Kidney (tissue), 14 donors: Measurements from ENCODE around the gene S100A6. TPM values are rescaled to one million over a fixed set of nuclear protein-coding genes. Genes with fewer than 3 reads are reported as not detected.
A peak's percentile ranks its signal among the peaks of the same experiment; 100 is the strongest.

Experiments used
- DNase-seq, 5 donors: peaks; one replicate each; pipeline ENCODE4 v3.0.0-alpha.2; 2013 to 2020
- FAIRE-seq: peaks from 2 replicates; lab custom pipeline; 2012; peaks lifted over from hg19 to GRCh38; lab: Jason Lieb, UNC
- H3K27ac ChIP-seq, 2 donors: one replicate each; pipeline ENCODE4 v1.7.0; 2013; ENCODE audit warnings: low read depth in 2 of 2, low read length in 2 of 2, inconsistent platforms in 1 of 2
- H3K27me3 ChIP-seq: one replicate; pipeline ENCODE4 v1.7.1; 2013; ENCODE audit warnings: low read length, inconsistent platforms; ENCODE audit not compliant: control insufficient read depth, insufficient read depth
- H3K36me3 ChIP-seq, 3 donors: one replicate each; pipeline versions ENCODE4 v1.7.0 to v1.7.1; 2013; ENCODE audit warnings: low read length in 3 of 3, control low read depth in 1 of 3, inconsistent platforms in 1 of 3; ENCODE audit not compliant: insufficient read depth in 3 of 3, control insufficient read depth in 2 of 3
- H3K4me1 ChIP-seq, 3 donors: one replicate each; pipeline versions ENCODE4 v1.7.0 to v1.7.1; 2013; ENCODE audit warnings: low read length in 3 of 3, inconsistent platforms in 1 of 3, low read depth in 1 of 3; ENCODE audit not compliant: control insufficient read depth in 2 of 3, insufficient read depth in 2 of 3
- H3K4me3 ChIP-seq, 3 donors: one replicate each; pipeline versions ENCODE4 v1.7.0 to v1.8.1; 2013; ENCODE audit warnings: low read length in 3 of 3, control low read depth in 1 of 3, inconsistent platforms in 1 of 3
- H3K9ac ChIP-seq, 3 donors: one replicate each; pipeline versions ENCODE4 v1.7.0 to v1.7.1; 2013; ENCODE audit warnings: low read length in 3 of 3, control low read depth in 1 of 3, inconsistent platforms in 1 of 3
- H3K9me3 ChIP-seq, 3 donors: one replicate each; pipeline versions ENCODE4 v1.7.0 to v1.7.1; 2013; ENCODE audit warnings: low read length in 3 of 3, control low read depth in 1 of 3, inconsistent platforms in 1 of 3; ENCODE audit not compliant: control insufficient read depth in 2 of 3, insufficient read depth in 1 of 3
- intact Hi-C: fragments of 100-400 bp; cut with DNase I; formaldehyde crosslinking; loops from one replicate; pipeline ENCODE4 v1.11.1; 2022
- polyA plus RNA-seq: library from polyadenylated mRNA; stranded (reverse); fragments of 350-450 nt; fragmentation: Illumina TruSeq; extraction: RNeasy Lipid Tissue Mini Kit (QIAGEN cat#74804); gene quantifications from one replicate; pipeline ENCODE4 v1.2.3, GENCODE V29; 2014; ENCODE audit warnings: low read depth, low replicate concordance; ENCODE audit not compliant: insufficient read depth
- total RNA-seq: library from RNA; stranded (reverse); fragmentation: NEBNext Ultra II Directional; extraction: Animal tissue kit (Norgen Biotek cat#: 25700); gene quantifications from one replicate; pipeline ENCODE4 v1.2.1, GENCODE V29; 2021
- TF ChIP-seq, protein P1 (sequence below): IDR thresholded peaks from 3 replicates; pipeline ENCODE4 v1.5.1; 2012; ENCODE audit warnings: mild to moderate bottlenecking, moderate library complexity, borderline replicate concordance; ENCODE audit not compliant: insufficient read depth; ENCODE audit errors: extremely low read depth
- donor health status: control.
- donor health status: control.
- donor health status: control.
- donor health status: control.
- donor health status: control.
- donor health status: DM: yes; HTN: yes; CAD: no.
- donor health status: Normal renal cell carcinoma (clear cell type).

The S100A6 gene
- total and polyA plus RNA-seq, 2 donors from 2014 or later = 1,542 to 1,580 TPM

- Histone ChIP-seq H3K4me3 (no peak overlapping the region), H3K9me3 (no peaks in the 10 kb centered on the region), H3K9ac (no peak overlapping the region), H3K4me1 (peaks cover 0 to 4% (median 0%) of the 10 kb centered on the region in 3 donors), H3K27ac (peak overlapping the region in 1 of 2 donors; percentile 64), H3K36me3 (no peaks in the 10 kb centered on the region), H3K27me3 (no peaks in the 10 kb centered on the region)
- no peak for DNase-seq
- no peak for FAIRE-seq
- intact Hi-C loops = no loop called here
- TF ChIP-seq, protein P1, sequence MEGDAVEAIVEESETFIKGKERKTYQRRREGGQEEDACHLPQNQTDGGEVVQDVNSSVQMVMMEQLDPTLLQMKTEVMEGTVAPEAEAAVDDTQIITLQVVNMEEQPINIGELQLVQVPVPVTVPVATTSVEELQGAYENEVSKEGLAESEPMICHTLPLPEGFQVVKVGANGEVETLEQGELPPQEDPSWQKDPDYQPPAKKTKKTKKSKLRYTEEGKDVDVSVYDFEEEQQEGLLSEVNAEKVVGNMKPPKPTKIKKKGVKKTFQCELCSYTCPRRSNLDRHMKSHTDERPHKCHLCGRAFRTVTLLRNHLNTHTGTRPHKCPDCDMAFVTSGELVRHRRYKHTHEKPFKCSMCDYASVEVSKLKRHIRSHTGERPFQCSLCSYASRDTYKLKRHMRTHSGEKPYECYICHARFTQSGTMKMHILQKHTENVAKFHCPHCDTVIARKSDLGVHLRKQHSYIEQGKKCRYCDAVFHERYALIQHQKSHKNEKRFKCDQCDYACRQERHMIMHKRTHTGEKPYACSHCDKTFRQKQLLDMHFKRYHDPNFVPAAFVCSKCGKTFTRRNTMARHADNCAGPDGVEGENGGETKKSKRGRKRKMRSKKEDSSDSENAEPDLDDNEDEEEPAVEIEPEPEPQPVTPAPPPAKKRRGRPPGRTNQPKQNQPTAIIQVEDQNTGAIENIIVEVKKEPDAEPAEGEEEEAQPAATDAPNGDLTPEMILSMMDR = no peak
Observed at GRCh38 chr1:153506386-153506785, 29.4 kb downstream of the S100A6 start.

DNA sequence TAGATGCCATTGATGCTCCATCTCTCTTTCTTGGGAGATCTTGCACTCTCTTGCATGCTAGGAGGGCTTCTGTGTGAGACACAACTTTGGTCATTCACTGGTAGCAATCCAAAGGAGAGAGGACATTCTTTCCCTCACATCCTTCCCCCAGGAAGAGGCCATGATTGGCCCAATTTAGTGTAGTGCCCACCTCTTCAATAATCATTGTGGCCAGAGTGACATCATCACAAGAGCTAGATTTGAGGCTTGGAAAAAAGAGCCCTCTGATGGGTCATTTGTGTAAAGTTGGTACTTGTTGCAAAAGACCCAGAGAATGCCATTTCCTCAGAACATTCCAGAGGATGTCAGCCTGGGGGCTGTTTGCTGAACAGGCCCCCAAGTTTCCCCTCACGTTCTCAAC lies 30.2 kb downstream of the S100A6 start:
- Histone ChIP-seq H3K4me1 (peaks cover 0 to 4% (median 0%) of the 10 kb centered on the region in 3 donors), H3K27ac (no peak overlapping the region), H3K4me3 (no peak overlapping the region), H3K36me3 (no peaks in the 10 kb centered on the region), H3K9me3 (no peaks in the 10 kb centered on the region), H3K9ac (no peak overlapping the region), H3K27me3 (no peaks in the 10 kb centered on the region)
- no peak for FAIRE-seq
- DNase-seq = no peak
- intact Hi-C loops = no loop called here
- TF ChIP-seq, protein P1 = no peak

GRCh38 chr1:153503766-153504165 lies 32.0 kb downstream of the S100A6 start:
- no peak for DNase-seq
- H3K9me3 ChIP-seq = no peaks in the 10 kb centered on the region
- intact Hi-C loops = no loop called here

More at GRCh38 chr1:153503766-153504165, 32.0 kb downstream of the S100A6 start:
- Histone ChIP-seq H3K27ac (no peak overlapping the region), H3K9ac (no peak overlapping the region), H3K27me3 (no peaks in the 10 kb centered on the region), H3K4me3 (no peak overlapping the region), H3K4me1 (peaks cover 0 to 4% (median 0%) of the 10 kb centered on the region in 3 donors), H3K36me3 (no peaks in the 10 kb centered on the region)
- TF ChIP-seq, protein P1 = no peak
- FAIRE-seq = no peak
